ENCODE results near the gene LRRC8A.
"Not testable (repeated sequence)": the region's sequence is repeated elsewhere in the genome, so short reads cannot be mapped to it uniquely, and the experiment has no call there.

Gene LRRC8A

DNA sequence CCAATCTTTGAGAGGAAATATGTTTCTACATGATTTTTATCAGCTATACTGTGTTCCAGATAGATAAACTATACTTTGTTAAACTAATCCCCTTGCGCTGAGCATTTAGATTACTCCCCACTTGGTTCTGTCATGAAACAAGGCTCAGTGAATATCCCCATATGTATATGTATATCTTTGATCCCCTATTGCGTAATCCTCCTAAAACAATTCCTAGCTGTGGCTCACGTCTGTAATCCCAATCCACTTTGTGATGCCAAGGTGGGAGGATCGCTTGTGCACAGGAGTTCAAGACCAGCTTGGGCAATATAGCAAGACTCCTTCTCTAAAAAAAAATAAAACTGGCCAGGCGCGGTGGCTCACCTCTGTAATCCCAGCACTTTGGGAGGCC is 41.6 kb downstream of the LRRC8A start:
- DNase-seq, result no peak

DNA sequence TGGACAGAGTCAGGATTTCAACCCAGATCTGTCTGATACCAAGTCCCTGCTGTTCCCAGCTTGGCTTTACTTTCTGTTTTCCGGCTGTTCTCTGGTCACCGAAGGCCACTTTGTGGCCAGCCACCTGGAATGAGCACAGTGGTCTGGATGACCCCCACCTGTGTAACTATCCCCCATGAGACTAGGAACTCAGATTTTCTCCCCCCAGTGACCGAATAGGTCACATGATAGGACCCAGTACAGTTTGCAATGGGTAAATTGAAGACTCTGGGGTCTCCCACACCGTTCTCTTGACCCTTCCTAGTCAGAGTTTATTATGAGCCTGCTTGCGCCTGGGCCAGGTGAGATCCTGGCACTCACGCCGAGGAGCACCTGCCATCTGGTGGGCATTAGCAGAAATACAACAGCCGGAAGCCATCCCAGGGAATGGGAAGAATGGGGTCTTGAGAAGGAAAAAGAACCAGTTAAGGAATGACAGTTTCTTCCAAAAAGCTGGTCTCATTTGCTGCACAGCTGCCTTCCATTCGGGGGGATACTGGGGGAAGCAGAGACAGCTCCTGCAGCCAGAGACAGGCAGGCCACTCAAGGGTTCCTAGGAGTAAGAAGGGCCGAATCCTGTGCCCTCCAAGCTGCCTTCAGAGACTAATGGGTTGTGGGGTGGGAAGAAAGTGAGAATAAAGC is 45.9 kb downstream of the LRRC8A start:
- DNase-seq, result peak; percentile 46

DNA sequence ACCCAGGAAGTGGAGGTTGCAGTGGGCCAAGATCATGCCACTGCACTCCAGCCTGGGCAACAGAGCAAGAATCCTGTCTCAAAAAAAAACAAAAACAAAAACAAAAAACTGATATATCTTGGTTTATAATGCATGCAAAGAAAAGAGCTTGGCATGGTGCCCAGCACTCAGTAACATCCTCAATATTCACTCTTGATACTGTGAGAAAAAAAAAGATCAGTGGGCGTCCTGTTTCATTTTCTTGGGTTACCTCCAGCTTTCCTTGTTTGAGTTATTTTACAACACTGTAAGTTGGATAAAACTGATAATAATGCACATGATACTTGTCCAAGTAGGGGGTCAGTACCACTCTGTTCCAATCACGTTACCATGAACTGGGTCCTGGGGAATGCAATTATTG is 46.7 kb downstream of the LRRC8A start:
- DNase-seq, result no peak

DNA sequence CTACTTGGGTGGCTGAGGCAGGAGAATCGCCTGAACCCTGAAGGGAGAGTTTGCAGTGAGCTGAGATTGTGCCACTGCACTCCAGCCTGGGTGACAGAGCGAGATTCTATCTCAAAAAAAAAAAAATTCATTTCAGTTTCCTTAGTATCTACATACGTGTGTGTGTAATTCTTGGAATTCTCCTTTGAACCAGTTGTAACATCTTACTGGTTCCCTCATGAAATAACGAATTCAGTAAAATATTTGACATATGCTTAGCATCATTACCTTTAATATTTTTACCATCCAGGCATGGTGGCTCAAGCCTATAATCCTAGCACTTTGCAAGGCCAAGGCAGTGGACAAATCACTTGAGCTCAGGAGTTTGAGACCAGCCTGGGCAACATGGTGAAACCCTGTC is 47.6 kb downstream of the LRRC8A start:
- DNase-seq, result no peak

DNA sequence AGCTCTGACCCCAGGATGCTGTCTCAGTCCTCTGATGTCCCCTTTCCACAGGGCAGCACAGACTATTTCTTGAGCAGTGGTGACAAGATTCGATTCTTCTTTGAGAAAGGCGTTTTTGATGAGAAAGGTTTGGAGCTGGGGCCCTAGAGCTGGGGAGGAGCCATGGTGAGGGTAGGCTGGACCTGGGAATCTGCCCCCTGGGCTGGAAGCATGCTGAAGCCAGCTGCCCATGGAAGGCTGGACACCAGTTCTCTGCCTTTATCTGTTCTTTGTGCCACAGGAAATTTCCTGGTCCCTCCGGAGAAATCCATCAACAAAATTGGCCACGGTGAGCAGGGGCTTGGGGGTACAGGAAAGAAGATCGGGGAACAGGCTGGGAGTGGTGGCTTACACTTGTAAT is 51.8 kb downstream of the LRRC8A start:
- no peak for DNase-seq

DNA sequence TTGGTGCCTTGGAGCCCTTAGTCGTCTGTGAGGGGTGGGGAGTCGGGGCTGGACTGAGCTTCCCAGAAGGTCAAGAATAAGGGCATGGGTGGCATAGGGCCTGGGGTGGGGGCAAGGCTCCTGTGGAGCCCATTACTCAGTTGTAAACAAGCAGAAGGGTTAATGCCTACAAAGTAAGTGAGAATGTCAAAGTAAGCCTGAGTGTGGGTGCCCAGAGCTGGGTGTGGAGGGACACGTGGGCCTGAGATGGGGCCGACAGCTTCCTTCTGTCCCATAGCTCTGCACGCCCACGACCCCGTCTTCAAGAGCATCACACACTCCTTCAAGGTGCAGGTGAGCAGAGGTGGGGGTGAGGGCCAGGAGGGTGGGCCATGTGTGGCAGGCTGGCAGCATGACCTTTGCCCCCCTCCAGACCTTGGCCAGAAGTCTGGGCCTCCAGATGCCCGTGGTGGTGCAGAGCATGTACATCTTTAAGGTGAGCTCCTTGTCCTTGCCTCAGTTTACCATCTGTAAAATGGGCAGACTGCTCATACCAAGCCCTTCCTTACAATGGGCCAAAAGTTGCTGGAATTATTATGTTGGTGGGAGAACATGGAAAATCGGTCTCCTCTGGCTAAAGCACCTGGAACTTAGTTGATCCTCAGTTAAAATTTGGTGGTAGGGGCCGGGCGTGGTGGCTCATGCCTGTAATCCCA is 54.4 kb downstream of the LRRC8A start:
- DNase-seq, result no peak

DNA sequence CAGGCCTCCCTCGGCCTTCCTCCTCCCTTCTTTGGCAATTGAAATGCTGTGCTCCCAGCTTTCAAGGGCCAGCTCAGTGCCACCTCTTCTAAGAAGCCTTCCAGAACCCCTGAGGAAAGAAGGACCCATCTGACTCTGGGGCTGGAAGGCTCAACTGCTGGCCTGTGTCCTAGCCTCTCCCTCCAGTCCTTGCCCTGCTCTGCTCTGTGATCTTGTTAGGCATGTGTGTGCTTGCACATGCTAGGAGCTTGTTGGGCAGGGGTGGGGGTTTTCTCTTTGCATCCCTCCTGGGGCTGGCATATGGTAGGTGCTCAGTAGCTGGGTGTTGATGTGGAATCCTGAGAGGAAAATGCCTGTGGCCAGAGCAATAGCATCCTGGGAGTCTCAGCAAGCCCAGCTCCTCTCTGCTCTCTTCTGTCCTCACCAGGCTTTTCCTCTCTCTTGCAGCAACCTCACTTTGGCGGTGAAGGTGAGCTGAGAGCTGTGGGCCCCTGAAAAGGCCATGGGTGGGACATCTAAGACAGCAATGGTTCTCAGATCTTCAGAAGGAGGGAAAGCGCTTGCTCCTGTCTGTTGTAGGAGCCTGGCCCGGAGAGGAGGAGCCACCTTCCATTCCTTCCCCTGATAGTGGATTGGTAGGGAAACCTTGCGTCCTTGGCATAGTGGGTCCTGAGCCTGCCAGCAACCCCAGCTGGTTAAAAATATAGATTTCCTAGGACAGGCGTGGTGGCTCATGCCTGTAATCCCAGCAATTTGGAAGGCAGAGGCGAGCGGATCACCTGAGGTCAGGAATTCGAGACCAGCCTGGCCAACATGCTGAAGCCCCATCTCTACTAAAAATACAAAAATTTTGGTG is 55.6 kb downstream of the LRRC8A start:
- DNase-seq, result no peak

DNA sequence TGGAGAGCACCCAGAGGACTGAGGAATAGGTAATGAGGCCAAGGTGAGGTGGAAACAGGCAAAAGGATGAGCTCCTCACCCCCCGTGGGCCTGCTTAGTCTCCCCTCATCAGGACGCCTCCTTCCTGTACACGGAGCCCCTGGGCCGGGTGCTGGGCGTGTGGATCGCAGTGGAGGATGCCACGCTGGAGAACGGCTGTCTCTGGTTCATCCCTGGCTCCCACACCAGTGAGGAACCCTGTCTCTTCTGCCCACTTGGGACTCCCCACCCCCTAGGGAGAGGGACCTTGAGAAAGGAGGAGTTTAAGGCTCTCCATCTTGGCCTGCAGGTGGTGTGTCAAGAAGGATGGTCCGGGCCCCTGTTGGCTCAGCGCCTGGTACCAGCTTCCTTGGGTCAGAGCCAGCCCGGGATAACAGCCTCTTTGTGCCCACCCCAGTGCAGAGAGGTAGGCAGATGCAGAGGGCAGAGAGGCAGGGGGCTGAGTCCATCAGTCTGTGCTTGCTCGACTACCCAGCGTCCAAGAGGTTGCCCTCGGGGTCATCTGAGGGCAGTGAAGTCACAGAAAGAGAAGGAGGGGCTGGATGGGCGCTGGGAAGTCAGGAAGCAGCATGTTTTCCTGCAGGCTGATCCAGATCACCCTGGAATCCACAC is 58.5 kb downstream of the LRRC8A start:
- DNase-seq, result no peak

DNA sequence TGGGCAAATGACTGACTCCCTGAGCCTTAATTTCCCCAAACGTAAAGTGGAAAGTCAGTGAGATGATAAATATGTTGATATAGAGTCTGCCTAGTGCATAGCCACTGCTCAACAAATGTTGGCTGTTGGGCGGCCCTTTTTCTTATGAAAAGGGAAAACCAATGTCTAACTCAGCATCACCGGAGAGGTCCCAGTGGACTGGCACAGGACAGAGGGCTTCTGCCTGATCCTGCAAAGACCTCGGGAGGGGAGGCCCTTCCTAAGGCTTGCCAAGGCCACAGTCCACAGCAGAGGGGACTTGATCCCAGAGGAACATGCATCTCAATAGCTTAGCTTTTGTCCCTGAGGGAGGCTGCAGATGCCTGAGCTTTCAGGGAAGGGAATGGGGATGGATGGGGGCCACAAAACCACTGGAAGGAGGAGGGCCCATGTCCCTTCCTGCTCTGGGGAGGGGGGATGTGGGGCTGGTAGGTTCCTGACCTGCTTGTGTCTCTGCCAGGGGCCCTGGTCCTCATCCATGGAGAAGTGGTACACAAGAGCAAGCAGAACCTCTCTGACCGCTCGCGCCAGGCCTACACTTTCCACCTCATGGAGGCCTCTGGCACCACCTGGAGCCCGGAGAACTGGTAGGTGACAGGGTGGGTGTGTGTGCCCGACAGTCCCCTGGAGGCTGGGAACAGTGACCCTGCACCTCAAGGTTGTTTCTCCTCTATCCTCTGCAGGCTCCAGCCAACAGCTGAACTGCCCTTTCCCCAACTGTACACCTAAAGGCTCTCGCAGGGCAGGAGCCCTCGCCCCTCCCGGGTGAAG is 59.2 kb downstream of the LRRC8A start:
- no peak for DNase-seq

DNA sequence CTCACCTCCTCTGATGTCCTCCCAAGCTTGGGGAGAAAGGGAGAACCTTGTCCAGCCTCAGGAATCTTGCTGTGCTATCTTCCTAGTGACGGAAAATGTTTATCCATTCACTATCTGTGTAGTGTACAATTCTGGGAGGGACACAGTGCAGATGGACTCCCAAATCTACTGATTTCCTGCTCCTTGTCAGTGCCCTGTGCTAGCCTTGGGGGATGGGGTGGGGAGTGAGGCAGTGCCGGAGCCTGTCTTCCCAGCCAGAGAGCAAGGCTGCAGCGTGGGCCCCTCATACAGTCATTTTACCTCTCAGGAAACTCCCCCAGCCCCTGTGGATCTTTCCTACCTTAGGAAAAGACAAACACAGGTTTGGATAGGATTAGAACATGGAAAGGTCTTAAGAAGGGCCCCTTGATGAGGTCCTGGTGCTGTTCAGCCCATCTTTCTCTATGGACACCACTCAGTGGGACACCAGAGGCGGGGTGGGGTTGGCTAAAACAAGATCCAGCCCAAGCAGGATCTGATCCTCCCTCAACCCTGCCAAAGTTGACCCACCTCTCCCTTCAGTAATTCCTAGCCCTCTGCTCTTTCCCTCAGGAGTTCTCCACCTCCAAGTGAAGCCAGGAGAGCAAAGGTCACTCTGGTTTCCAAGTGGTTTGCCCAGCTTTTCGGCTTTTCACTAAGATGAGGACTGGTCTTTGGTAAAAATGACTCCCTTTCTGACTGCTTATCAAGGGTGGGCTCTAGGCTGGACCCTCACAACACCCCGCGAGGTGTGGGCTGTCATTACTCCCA is 62.1 kb downstream of the LRRC8A start:
- no peak for DNase-seq

DNA sequence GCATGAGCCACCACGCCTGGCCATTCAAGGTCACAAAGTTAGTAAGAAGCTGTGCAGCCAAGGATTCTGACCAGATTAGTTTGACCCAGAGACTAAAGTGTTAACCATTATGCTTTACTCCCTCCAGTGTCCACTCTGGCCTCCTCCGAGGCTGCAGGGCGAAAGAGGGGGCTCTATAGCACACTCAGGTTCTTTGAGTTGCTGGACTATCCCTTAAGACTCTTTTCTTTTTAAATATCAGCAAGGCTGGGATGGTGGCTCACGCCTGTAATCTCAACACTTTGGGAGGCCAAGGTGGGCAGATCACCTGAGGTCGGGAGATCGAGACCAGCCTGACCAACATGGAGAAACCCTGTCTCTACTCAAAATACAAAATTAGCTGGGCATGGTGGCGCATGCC is 63.0 kb downstream of the LRRC8A start:
- DNase-seq, result not testable (repeated sequence)

DNA sequence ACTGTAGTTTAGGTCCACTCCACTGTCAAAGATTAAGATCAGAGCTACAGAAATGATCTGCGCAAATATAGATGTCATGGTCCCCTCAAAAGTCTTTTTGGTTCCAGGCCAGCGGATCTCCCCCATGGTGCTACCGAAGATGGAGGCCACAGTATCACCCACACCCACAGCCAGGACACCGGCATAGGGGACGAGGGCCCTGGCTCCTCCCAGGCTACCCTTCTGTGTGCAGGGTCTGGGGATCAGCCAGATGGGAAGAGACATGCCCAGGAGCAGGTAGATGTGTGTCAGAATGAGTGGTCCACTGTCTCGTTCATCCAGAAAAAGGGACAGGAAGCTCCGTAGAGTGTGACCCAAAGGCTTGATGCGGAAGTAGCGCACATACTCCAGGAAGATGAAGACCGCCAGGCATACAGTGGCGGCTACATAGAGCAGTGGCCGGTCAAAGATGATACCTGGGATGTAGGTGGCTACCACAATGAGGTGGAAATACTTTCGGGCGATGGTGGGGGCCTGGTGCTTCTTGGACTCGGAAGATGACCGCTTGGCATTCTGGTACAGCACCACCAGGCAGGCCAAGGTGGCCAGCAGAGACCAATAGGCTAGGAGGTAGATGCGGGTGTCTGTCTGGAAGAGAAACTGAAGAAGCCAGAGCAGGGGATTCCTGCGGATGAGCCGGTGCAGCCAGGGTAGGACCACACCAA is 64.0 kb downstream of the LRRC8A start:
- DNase-seq, result no peak

DNA sequence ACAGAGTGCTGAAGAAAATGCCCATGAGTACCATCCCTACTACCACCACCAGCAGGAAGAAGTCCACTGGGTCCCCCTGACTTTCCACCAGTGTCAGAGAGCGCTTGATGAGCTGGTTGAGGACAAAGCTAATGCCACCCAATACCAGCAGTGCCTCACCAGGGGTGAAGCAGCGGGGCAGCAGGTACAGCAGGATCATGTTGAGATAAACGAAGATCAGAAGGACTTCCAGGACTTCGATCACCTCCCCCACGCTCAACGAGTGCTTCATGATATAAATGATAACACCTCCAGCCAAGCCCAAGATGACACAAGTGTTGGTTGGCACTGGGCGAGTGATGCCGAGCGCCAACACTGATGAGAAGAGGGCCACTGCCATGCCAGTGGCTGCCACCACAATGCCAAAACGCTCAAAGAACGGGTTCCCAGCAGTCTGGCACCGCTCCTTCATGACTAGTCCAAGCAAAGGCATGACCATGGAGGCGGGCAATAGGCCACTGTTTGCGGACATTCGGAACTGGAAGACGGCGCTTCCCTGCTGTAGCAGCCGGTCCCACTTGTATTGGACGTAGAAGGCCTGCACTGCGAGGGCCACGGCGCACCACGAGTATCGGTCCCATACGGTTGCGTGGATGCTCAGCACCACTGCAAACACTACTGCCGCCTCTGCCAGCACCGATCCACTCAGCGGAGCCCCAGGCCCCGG is 64.8 kb downstream of the LRRC8A start:
- DNase-seq, result no peak

DNA sequence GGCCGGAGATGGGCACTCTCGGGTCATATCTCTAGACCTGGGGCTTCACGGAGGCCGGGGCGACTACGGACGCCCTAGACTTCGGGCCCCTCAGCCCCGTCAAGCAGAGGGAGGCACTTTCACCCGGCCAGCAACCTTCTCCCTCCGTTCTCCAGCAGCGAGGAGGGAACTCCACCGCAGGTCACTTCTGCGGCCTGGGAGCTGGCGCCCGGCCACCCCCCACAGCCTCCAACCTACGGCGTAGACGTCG is 65.3 kb downstream of the LRRC8A start:
- DNase-seq, result no peak

DNA sequence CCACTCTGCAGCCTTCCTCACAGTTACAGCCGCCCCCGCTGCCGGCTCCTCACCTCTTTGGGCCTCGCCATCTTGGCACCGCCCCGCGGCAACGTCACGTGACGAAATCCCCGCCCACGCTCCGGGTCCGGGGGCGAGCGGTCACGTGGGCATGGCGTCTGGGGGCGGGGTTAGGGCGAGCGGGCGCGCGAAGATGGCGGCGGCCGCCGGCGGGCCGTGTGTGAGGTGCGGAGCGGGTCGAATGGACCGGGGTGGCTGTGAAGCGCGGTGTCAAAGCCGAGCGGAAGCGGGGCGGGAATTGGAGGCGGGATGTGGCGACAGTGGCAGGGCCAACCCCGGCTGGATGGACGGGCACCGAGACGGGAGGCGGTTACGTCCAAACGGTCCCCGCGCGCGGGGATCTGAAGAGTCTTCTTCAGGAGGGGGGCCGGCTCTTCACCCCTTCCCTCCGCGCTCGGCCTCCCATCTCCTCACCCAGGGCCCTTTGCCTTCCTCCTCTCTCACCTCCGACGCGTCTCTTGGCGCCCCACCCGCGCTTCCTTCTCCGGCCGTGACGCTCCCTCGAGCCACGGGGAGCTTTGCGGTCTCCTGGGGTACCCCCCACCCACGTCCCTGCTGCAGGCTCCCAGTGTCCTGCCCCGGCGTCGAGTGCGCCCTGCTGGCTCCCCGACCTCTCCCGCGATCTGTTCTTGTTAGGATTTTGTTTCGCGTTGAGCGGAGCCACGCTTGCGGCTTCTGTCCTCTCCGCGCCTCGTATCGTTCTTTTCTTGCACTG is 65.8 kb downstream of the LRRC8A start, which contains the start of the genes DOLK and NUP188:
Gene DOLK (minus strand): TSS at position 77 of the 775 bp plus-strand sequence. CDS start 300 bp downstream, outside the sequence.
Gene NUP188 (plus strand): TSS at position 173 of the 775 bp plus-strand sequence. CDS start 21 bp downstream, at position 194.
- DNase-seq, result peak; percentile 95

DNA sequence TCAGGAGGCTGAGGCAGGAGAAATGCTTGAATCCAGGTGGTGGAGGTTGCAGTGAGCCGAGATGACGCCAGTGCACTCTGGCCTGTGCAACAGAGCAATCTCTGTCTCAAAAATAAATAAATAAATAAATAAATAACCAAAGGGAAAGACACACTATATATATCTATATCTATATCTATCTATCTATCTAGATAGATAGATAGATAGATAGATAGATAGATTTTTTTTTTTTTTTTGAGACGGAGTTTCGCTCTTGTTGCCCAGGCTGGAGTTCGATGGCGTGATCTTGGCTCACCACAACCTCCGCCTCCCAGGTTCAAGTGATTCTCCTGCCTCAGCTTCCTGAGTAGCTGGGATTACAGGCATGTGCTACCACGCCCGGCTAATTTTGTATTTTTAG is 79.5 kb downstream of the LRRC8A start:
- not testable (repeated sequence) for DNase-seq
